C4-2B (cell line): ENCODE data around the gene FAM222A.

Source experiments
- H3K27ac ChIP-seq: fragments of 450-650 bp; 2 replicates; pipeline ENCODE4 v1.5.1; 2017
- ZFX ChIP-seq: fragments of 450-650 bp; IDR thresholded peaks from 2 replicates; pipeline ENCODE4 v1.6.1; 2017
- TF ChIP-seq, protein P1 (sequence below): fragments of 450-650 bp; conservative IDR thresholded peaks from 2 replicates; pipeline ENCODE4 v1.5.1; 2017; ENCODE audit warnings: mild to moderate bottlenecking

Gene FAM222A

DNA sequence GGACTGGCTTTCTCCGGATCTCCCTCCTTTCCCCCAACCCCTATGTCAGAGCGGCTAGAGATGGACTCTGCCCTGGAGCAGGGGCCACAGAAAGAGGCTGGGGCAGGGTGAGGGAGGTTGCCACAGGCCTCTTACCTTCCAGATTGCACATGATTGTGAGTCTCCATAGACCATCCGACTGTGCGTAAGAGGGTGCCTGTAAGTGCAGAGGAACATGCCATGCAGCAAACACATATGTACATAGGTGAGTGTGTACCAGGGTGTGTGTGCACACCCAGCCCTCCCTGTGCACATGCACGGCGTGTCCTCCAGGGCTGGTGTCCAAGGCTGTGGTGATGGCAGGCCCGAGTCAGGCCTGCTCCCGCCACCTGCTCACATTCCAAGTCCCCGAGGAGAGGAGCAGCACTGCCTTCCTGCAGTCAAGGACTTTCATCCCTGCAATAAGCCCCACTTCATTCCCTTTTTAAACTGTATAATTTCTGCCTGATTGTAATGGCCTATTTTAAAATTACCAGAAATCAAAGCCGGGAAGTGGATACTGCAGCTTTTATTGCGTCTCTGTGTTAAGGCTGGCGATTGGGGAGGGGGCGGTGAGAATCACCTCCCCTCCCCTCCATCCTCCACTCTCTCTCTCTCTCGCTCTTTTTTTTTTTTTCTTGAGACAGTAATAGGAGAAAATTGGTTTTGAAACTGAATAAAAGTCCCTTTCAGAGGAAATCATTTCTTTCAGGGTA, 28.5 kb downstream of the FAM222A start:
- no peak overlapping the region for H3K27ac ChIP-seq
- TF ChIP-seq, protein P1, sequence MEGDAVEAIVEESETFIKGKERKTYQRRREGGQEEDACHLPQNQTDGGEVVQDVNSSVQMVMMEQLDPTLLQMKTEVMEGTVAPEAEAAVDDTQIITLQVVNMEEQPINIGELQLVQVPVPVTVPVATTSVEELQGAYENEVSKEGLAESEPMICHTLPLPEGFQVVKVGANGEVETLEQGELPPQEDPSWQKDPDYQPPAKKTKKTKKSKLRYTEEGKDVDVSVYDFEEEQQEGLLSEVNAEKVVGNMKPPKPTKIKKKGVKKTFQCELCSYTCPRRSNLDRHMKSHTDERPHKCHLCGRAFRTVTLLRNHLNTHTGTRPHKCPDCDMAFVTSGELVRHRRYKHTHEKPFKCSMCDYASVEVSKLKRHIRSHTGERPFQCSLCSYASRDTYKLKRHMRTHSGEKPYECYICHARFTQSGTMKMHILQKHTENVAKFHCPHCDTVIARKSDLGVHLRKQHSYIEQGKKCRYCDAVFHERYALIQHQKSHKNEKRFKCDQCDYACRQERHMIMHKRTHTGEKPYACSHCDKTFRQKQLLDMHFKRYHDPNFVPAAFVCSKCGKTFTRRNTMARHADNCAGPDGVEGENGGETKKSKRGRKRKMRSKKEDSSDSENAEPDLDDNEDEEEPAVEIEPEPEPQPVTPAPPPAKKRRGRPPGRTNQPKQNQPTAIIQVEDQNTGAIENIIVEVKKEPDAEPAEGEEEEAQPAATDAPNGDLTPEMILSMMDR: no peak

GRCh38 chr12:109743076-109743910, 29.7 kb downstream of the FAM222A start:
- no peak for TF ChIP-seq ZFX
- TF ChIP-seq, protein P1: no peak

DNA sequence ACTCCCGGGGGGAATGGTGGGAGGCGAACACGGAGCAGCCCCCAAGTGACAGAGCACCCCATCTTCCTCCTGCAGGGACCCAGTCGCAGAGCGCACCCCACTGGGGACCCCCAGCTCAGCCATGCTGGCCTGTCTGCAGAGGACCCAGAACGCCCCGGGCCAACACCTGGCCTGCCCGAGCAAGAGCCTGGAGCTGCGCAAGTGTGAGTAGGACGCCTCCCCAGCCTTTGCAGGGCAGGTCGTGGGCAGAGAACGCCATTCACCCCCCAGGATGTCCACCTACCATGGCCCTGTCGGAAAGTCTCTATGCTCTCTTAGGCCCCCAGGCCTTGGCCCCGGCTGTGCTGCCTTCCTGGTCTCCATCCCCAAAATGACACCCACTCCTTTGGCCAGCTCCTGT, 30.4 kb downstream of the FAM222A start:
- TF ChIP-seq, protein P1: no peak
- TF ChIP-seq ZFX: no peak
- no peak overlapping the region for H3K27ac ChIP-seq

More at GRCh38 chr12:109743076-109743910, 29.7 kb downstream of the FAM222A start:
- no peak overlapping the region for H3K27ac ChIP-seq

DNA sequence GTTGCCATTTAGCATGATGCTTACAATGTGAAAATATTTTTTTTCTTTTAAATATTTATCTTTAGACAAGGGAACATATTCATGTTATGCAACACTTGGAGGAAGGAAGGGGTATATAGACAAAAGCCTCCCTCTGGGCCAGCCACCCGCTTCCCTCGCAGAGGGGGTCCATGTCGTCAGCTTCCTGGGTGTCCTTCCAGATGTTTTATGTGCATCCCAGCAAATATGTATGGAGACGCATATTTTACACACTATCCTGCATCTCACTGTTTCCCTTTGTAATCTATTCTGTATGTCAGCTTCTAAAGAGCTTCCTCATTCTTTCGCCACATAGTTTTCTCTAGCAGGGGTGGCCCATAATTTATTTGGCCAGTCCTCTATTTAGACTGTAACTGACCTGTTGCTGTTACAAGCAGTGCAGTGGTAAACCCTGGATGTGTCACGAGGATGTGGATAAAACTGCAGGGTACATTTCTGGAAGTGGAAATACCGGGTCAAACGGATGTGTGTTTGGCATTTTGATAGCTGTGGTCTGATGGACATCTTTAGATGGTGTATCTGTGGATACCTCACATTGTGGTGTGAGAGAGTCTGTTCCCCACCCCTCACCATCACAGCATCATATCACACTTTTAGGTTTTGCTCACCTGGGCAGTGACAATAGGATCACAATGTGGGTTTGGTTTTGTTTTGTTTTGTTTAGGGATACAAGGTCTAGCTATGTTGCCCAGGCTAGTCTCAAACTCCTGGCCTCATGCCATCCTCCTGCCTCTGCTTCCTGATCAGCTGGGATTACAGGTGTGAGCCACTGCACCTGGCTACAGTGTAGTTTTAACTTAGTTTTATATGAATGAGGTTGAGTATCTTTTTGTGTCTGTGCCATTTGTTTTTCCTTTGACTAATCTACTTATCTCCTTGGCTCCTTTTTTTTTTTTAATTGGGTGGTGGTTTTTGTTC, 31.6 kb downstream of the FAM222A start:
- no peak for TF ChIP-seq ZFX
- TF ChIP-seq, protein P1: no peak
- H3K27ac ChIP-seq: no peak overlapping the region

- no peak overlapping the region for H3K27ac ChIP-seq
- no peak for TF ChIP-seq ZFX
- TF ChIP-seq, protein P1: no peak
These were observed 38.8 kb downstream of the FAM222A start for GRCh38 chr12:109752117-109753053.

DNA sequence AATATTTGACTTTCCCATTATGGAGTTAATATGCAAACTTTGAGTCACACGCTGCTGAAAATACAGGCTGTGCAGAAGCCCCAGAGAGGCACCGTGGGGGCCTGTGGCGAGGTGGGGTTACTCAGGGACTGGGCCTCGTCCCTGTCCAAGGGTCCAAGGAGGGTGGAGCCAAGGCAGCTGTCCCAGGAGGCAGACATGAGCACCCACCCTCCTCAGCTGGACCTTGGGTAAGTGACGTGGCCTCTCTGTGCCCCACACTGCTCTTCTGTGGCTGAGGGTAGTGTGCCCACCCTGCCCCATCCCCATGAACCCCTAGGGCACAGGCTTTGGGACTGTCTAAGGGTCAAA, 39.4 kb downstream of the FAM222A start:
- TF ChIP-seq, protein P1: no peak
- TF ChIP-seq ZFX: no peak
- H3K27ac ChIP-seq: no peak overlapping the region
